HG03442 (cell line): ENCODE data around the gene RFPL1.
"Not testable (repeated sequence)": the region's sequence is repeated elsewhere in the genome, so short reads cannot be mapped to it uniquely, and the experiment has no call there.

ENCODE experiments used
- ATAC-seq: cut with Tn5 transposase; IDR thresholded peaks from one replicate; pipeline ENCODE4 v1.9.1; 2021; ENCODE audit warnings: mild to moderate bottlenecking, moderate library complexity; ENCODE audit not compliant: unreplicated experiment

The RFPL1 gene

GRCh38 chr22:29476116-29476515, 37.7 kb downstream of the RFPL1 start:
- no peak for ATAC-seq

- no peak for ATAC-seq
Observed at GRCh38 chr22:29477723-29478318, 39.4 kb downstream of the RFPL1 start.

GRCh38 chr22:29478326-29479276, 40.2 kb downstream of the RFPL1 start:
- no peak for ATAC-seq

GRCh38 chr22:29479417-29480261, 41.3 kb downstream of the RFPL1 start, which contains the start of gene NEFH:
NEFH (plus strand) TSS chr22:29480218; CDS start chr22:29480263, 45 bp downstream.
- ATAC-seq: no peak

- ATAC-seq: no peak
Observed at GRCh38 chr22:29480262-29480511, 41.8 kb downstream of the RFPL1 start.

GRCh38 chr22:29480512-29481264, 42.3 kb downstream of the RFPL1 start:
- no peak for ATAC-seq

GRCh38 chr22:29481265-29482000, 43.0 kb downstream of the RFPL1 start:
- no peak for ATAC-seq

- no peak for ATAC-seq
Observed at GRCh38 chr22:29482253-29482652, 43.9 kb downstream of the RFPL1 start.

GRCh38 chr22:29482726-29483125, 44.3 kb downstream of the RFPL1 start:
- no peak for ATAC-seq

GRCh38 chr22:29483254-29483653, 44.9 kb downstream of the RFPL1 start:
- ATAC-seq: no peak

GRCh38 chr22:29484642-29485041, 46.3 kb downstream of the RFPL1 start:
- ATAC-seq: no peak

GRCh38 chr22:29485448-29485847, 47.1 kb downstream of the RFPL1 start:
- ATAC-seq: no peak

- no peak for ATAC-seq
Observed at GRCh38 chr22:29487426-29487986, 49.1 kb downstream of the RFPL1 start.

- ATAC-seq: not testable (repeated sequence)
Observed at GRCh38 chr22:29489127-29489780, 50.9 kb downstream of the RFPL1 start.

- no peak for ATAC-seq
Observed at GRCh38 chr22:29491012-29491411, 52.6 kb downstream of the RFPL1 start.
